SK-N-SH (cell line): ENCODE data around the gene CASP8AP2. TPM values are rescaled to one million over a fixed set of nuclear protein-coding genes. Genes with fewer than 3 reads are reported as not detected.
"Not testable (repeated sequence)": the region's sequence is repeated elsewhere in the genome, so short reads cannot be mapped to it uniquely, and the experiment has no call there.

ENCODE experiments used
- CTCF ChIA-PET: fragments of 300-600, 350-600 bp; formaldehyde crosslinking; extraction: SDS; loops from one replicate; lab custom pipeline; 2021; lab: Yijun Ruan, JAX
- POLR2A ChIA-PET: fragments of 350-600 bp; sonication (Branson Sonifier 250); formaldehyde crosslinking; extraction: SDS; loops from one replicate; lab custom pipeline; 2020; ENCODE audit warnings: antibody characterized with exemption, inconsistent platforms; lab: Yijun Ruan, JAX
- DNase-seq: peaks from one replicate; pipeline ENCODE4 v3.0.0; 2012
- H2AFZ ChIP-seq: fragments of 200-600 bp; sonication (generic); 2 replicates; pipeline ENCODE4 v1.8.1; 2016; ENCODE audit warnings: antibody characterized with exemption, mild to moderate bottlenecking, low read depth
- H3F3A ChIP-seq: fragments of 200-600 bp; sonication (generic); replicated peaks from 2 replicates; pipeline ENCODE3; 2016; ENCODE audit warnings: antibody characterized with exemption, mild to moderate bottlenecking; ENCODE audit not compliant: insufficient read depth
- H3K27ac ChIP-seq, 2 experiments: fragments of 200-500 bp in 1 of 2; fragments of 200-600 bp in 1 of 2; sonication (Bioruptor generic) in 1 of 2; sonication (generic), shearing (Covaris generic) in 1 of 2; 2 replicates each; pipeline versions ENCODE4 v1.5.1 to v1.6.1; 2014 to 2016; ENCODE audit warnings: low read depth in 2 of 2, inconsistent platforms in 1 of 2, low read length in 1 of 2, mild to moderate bottlenecking in 1 of 2, mixed read lengths in 1 of 2
- H3K27me3 ChIP-seq: fragments of 200-600 bp; sonication (generic), shearing (Covaris generic); 2 replicates; pipeline ENCODE4 v1.6.1; 2016; ENCODE audit warnings: mixed run types; ENCODE audit not compliant: insufficient read depth
- H3K36me3 ChIP-seq, 2 experiments: fragments of 200-500 bp in 1 of 2; fragments of 200-600 bp in 1 of 2; sonication (Bioruptor generic) in 1 of 2; sonication (generic) in 1 of 2; replicated peaks in 1 of 2; 2 replicates each; pipeline versions ENCODE3 to v1.5.1; 2014 to 2016; ENCODE audit warnings: low read length in 1 of 2, mild to moderate bottlenecking in 1 of 2; ENCODE audit not compliant: insufficient read depth in 2 of 2, control insufficient read depth in 1 of 2
- H3K4me1 ChIP-seq, 2 experiments: fragments of 200-500 bp in 1 of 2; fragments of 200-600 bp in 1 of 2; sonication (Bioruptor generic) in 1 of 2; sonication (generic), shearing (Covaris generic) in 1 of 2; 2 replicates each; pipeline versions ENCODE4 v1.5.1 to v1.6.1; 2014 to 2016; ENCODE audit warnings: low read depth in 1 of 2, low read length in 1 of 2, mixed run types in 1 of 2; ENCODE audit not compliant: insufficient read depth in 2 of 2, control insufficient read depth in 1 of 2
- H3K4me2 ChIP-seq: fragments of 200-600 bp; sonication (generic), shearing (Covaris generic); 2 replicates; pipeline ENCODE4 v1.6.1; 2017; ENCODE audit warnings: mixed run types
- H3K4me3 ChIP-seq, 2 experiments: fragments of 200-500 bp in 1 of 2; fragments of 200-600 bp in 1 of 2; sonication (Bioruptor generic) in 1 of 2; sonication (generic), shearing (Covaris generic) in 1 of 2; 2 replicates each; pipeline versions ENCODE4 v1.5.1 to v1.8.1; 2014 to 2016; ENCODE audit warnings: low read depth in 2 of 2, inconsistent platforms in 1 of 2, low read length in 1 of 2, mild to moderate bottlenecking in 1 of 2, mixed read lengths in 1 of 2, moderate library complexity in 1 of 2
- H3K79me2 ChIP-seq: fragments of 200-600 bp; sonication (generic); 2 replicates; pipeline ENCODE4 v1.8.1; 2017; ENCODE audit warnings: mild to moderate bottlenecking; ENCODE audit not compliant: insufficient read depth
- H3K9ac ChIP-seq: fragments of 200-600 bp; sonication (generic); 2 replicates; pipeline ENCODE4 v1.6.1; 2017; ENCODE audit warnings: mixed run types
- H3K9me2 ChIP-seq: fragments of 200-600 bp; sonication (generic); 2 replicates; pipeline ENCODE4 v1.6.1; 2017; ENCODE audit warnings: mixed run types
- H3K9me3 ChIP-seq: fragments of 200-600 bp; sonication (generic); 2 replicates; pipeline ENCODE4 v1.6.1; 2017; ENCODE audit warnings: mixed run types, mild to moderate bottlenecking, moderate library complexity
- H4K20me1 ChIP-seq: fragments of 200-600 bp; sonication (generic); 2 replicates; pipeline ENCODE4 v1.6.1; 2017; ENCODE audit warnings: mild to moderate bottlenecking, mixed run types; ENCODE audit not compliant: insufficient read depth
- ELF1 ChIP-seq: IDR thresholded peaks from 2 replicates; pipeline ENCODE4 v1.4.0; 2012
- FOXJ3 ChIP-seq: sonication (generic); formaldehyde crosslinking; IDR thresholded peaks from 2 replicates; pipeline ENCODE4 v1.5.1; 2020; ENCODE audit warnings: mild to moderate bottlenecking, missing genetic modification reagents
- FOXM1 ChIP-seq: IDR thresholded peaks from 2 replicates; pipeline ENCODE4 v1.4.0; 2012; ENCODE audit warnings: low read depth, mild to moderate bottlenecking
- NRF1 ChIP-seq: IDR thresholded peaks from 2 replicates; pipeline ENCODE4 v1.6.1; 2012; ENCODE audit warnings: low read depth, mild to moderate bottlenecking, low read length
- RFX5 ChIP-seq: IDR thresholded peaks from 2 replicates; pipeline ENCODE4 v1.6.1; 2012; ENCODE audit warnings: mild to moderate bottlenecking, improper control_type of control experiment, low read length
- TAF1 ChIP-seq: IDR thresholded peaks from 2 replicates; pipeline ENCODE4 v1.6.1; 2012; ENCODE audit warnings: low read depth, mild to moderate bottlenecking, low read length, moderate library complexity, borderline replicate concordance
- TCF12 ChIP-seq: IDR thresholded peaks from 2 replicates; pipeline ENCODE4 v1.4.0; 2012
- YY1 ChIP-seq: IDR thresholded peaks from 2 replicates; pipeline ENCODE4 v1.4.0; 2012; ENCODE audit warnings: low read depth, mild to moderate bottlenecking
- WGBS: methylation state at CpG from one replicate; pipeline ENCODE4 v1.1.6; 2017; ENCODE audit warnings: low lambda C conversion rate; 5-methylcytosine and 5-hydroxymethylcytosine counted together
- polyA plus RNA-seq, 3 experiments: library from polyadenylated mRNA; depleted of rRNA; stranded (reverse); fragments of >200 nt; gene quantifications; 2 replicates each; pipeline ENCODE4 v1.2.3, GENCODE V29; 2012
- TF ChIP-seq, protein P1 (sequence below): fragments of 150-350 bp; IDR thresholded peaks from 2 replicates; pipeline ENCODE4 v1.6.1; 2017; ENCODE audit warnings: antibody characterized with exemption, low read length, low read depth, borderline replicate concordance
- TF ChIP-seq, protein P2 (sequence below): IDR thresholded peaks from 2 replicates; pipeline ENCODE4 v1.6.1; 2012; ENCODE audit warnings: mild to moderate bottlenecking, low read depth, low read length, moderate library complexity
- TF ChIP-seq, protein P3 (sequence below): IDR thresholded peaks from 2 replicates; pipeline ENCODE4 v1.4.0; 2012; ENCODE audit warnings: low read depth

The CASP8AP2 gene
- polyA plus RNA-seq, 1 of the 3 experiments (the other 2 are of a cell fraction) = 2.8 TPM

DNA sequence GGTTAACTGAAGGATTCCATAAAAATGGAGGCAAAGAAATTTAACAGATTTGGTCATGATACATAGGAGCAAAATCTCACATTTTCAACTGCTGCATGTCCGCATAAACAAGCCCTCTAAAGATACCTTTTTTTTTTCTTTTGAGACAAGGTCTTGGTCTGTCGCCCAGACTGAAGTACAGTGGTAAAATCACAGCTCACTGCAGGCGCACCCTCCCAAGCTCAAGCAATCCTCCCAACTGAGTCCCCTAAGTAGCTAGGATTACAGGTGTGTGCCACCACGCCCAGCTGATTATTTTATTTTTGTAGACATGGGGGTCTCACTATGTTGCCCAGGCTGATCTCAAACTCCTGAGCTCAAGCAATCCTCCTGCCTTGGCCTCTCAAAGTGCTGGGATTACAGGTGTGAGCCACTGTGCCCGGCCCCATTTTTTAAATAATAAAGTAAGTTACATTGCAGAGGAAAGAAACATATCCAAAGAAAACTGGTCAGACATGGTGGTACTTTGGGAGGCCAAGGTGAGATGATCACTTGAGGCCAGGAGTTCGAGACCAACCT lies 23.8 kb upstream of the CASP8AP2 start:
- Histone ChIP-seq H3K27me3 (no peaks in the 10 kb centered on the region), H3K36me3 (no peaks in the 10 kb centered on the region), H3K27ac (no peak overlapping the region), H2AFZ (no peak overlapping the region), H3K9ac (no peak overlapping the region), H4K20me1 (no peaks in the 10 kb centered on the region), H3F3A (no peaks in the 10 kb centered on the region), H3K4me3 (no peak overlapping the region), H3K9me2 (no peaks in the 10 kb centered on the region), H3K4me2 (no peak overlapping the region), H3K4me1 (no peaks in the 10 kb centered on the region), H3K9me3 (no peaks in the 10 kb centered on the region), H3K79me2 (peaks cover 39% of the 10 kb centered on the region)
- no peak for DNase-seq
- ChIA-PET CTCF (interaction anchor here (1.7 kb wide), 1 partner anchor 13 kb away, joined by 9 read pairs; no protein-coding TSS in a partner anchor), POLR2A (interaction anchor here (0.6 kb wide), 1 partner anchor 11 kb away, joined by 9 read pairs; no protein-coding TSS in a partner anchor)
- WGBS = 89% methylated on average over 6 of the region's 6 CpGs
- no peak for TF ChIP-seq NRF1
- no peak for TF ChIP-seq TCF12
- no peak for TF ChIP-seq RFX5
- TF ChIP-seq ELF1 = no peak
- TF ChIP-seq FOXM1 = no peak
- no peak for TF ChIP-seq YY1
- TF ChIP-seq, protein P1, sequence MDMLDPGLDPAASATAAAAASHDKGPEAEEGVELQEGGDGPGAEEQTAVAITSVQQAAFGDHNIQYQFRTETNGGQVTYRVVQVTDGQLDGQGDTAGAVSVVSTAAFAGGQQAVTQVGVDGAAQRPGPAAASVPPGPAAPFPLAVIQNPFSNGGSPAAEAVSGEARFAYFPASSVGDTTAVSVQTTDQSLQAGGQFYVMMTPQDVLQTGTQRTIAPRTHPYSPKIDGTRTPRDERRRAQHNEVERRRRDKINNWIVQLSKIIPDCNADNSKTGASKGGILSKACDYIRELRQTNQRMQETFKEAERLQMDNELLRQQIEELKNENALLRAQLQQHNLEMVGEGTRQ = no peak

DNA sequence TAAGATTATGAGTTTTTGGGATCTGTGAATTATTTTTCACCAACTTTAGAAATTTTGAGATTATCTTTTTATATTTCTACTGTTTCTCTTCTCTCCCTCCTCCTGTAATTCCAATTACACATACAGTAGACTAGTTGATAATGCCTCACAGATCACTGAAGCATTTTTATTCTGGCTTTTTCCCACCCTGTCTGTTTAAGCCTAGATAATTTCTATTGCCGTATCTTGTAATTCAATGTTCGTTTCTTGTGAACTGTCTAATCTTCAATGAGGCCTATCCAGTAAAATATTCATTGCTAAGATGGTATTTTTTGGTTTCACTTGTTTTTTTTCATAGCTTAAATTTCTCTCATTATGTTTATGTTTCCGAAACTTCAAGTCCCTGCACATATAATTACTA lies 22.1 kb upstream of the CASP8AP2 start:
- Histone ChIP-seq H3K27me3 (no peaks in the 10 kb centered on the region), H3K9me3 (no peaks in the 10 kb centered on the region), H3K27ac (no peak overlapping the region), H2AFZ (no peak overlapping the region), H3K4me3 (no peak overlapping the region), H3K36me3 (no peaks in the 10 kb centered on the region), H3K4me1 (no peaks in the 10 kb centered on the region), H4K20me1 (no peaks in the 10 kb centered on the region), H3K9me2 (no peaks in the 10 kb centered on the region), H3F3A (no peaks in the 10 kb centered on the region), H3K79me2 (peaks cover 53% of the 10 kb centered on the region), H3K9ac (no peak overlapping the region), H3K4me2 (no peak overlapping the region)
- 96% methylated on average over 3 of the region's 3 CpGs for WGBS
- no peak for DNase-seq
- CTCF ChIA-PET = interaction anchor here (1.8 kb wide), 1 partner anchor 15 kb away, joined by 11 read pairs; no protein-coding TSS in a partner anchor
- TF ChIP-seq, protein P2, sequence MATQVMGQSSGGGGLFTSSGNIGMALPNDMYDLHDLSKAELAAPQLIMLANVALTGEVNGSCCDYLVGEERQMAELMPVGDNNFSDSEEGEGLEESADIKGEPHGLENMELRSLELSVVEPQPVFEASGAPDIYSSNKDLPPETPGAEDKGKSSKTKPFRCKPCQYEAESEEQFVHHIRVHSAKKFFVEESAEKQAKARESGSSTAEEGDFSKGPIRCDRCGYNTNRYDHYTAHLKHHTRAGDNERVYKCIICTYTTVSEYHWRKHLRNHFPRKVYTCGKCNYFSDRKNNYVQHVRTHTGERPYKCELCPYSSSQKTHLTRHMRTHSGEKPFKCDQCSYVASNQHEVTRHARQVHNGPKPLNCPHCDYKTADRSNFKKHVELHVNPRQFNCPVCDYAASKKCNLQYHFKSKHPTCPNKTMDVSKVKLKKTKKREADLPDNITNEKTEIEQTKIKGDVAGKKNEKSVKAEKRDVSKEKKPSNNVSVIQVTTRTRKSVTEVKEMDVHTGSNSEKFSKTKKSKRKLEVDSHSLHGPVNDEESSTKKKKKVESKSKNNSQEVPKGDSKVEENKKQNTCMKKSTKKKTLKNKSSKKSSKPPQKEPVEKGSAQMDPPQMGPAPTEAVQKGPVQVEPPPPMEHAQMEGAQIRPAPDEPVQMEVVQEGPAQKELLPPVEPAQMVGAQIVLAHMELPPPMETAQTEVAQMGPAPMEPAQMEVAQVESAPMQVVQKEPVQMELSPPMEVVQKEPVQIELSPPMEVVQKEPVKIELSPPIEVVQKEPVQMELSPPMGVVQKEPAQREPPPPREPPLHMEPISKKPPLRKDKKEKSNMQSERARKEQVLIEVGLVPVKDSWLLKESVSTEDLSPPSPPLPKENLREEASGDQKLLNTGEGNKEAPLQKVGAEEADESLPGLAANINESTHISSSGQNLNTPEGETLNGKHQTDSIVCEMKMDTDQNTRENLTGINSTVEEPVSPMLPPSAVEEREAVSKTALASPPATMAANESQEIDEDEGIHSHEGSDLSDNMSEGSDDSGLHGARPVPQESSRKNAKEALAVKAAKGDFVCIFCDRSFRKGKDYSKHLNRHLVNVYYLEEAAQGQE = no peak
- no peak for TF ChIP-seq NRF1
- TF ChIP-seq, protein P3, sequence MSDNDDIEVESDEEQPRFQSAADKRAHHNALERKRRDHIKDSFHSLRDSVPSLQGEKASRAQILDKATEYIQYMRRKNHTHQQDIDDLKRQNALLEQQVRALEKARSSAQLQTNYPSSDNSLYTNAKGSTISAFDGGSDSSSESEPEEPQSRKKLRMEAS = no peak
- TF ChIP-seq FOXJ3 (CRISPR knock-in tag) = no peak
- TF ChIP-seq TAF1 = no peak
- POLR2A ChIA-PET = no interaction called here

DNA sequence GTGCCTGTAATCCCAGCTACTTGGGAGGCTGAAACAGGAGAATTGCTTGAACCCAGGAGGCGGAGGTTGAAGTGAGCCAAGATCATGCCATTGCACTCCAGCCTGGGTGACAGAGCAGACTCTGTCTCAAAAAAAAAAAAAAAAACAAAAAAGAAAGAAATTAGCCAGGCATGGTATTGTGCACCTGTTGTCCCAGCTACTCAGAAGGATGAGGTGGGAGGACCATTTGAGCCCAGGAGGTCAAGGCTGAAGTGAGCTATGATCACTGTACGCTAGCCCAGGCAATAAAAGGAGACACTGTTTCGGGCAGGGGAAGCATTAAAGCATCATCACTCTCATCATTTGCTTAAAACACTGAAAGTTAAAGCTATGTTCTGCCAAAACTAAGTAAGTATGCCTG lies 16.3 kb upstream of the CASP8AP2 start:
- POLR2A ChIA-PET = interaction anchor here (0.6 kb wide), 1 partner anchor 16 kb away, joined by 4 read pairs; no protein-coding TSS in a partner anchor
- 93% methylated on average over 3 of the region's 3 CpGs for WGBS

More for the DNA sequence above, 16.3 kb upstream of the CASP8AP2 start:
- not testable (repeated sequence) for DNase-seq, H3K9me2 ChIP-seq, H3K27ac ChIP-seq, H3K4me2 ChIP-seq, H3K4me1 ChIP-seq, H3K9ac ChIP-seq, H3K27me3 ChIP-seq, H3K9me3 ChIP-seq, H3K4me3 ChIP-seq, H2AFZ ChIP-seq, H4K20me1 ChIP-seq, H3F3A ChIP-seq, H3K36me3 ChIP-seq
- CTCF ChIA-PET = interaction anchor here (0.9 to 1.8 kb wide), 2 partner anchors 9 to 20 kb away, joined by 3 to 6 read pairs; no protein-coding TSS in a partner anchor
- H3K79me2 ChIP-seq = peaks cover 89% of the 10 kb centered on the region
